Neural cell (in vitro differentiated cells): ENCODE results near the gene SSR4. TPM values are rescaled to one million over a fixed set of nuclear protein-coding genes. Genes with fewer than 3 reads are reported as not detected.

Experiments
- H2AFZ ChIP-seq: fragments of 200-600, 300-800 bp; sonication (generic), shearing (Covaris generic); 2 replicates; pipeline ENCODE4 v1.6.0; 2014; ENCODE audit warnings: low read depth, mild to moderate bottlenecking, antibody characterized with exemption, low read length, moderate library complexity
- H3F3A ChIP-seq: fragments of 200-600 bp; shearing (Covaris generic); 2 replicates; pipeline ENCODE4 v1.6.1; 2016; ENCODE audit warnings: mild to moderate bottlenecking, moderate library complexity, mixed read lengths, antibody characterized with exemption, low read length; ENCODE audit not compliant: insufficient read depth, poor library complexity, severe bottlenecking
- H3K27ac ChIP-seq: fragments of 200-600, 300-800 bp; sonication (generic), shearing (Covaris generic); 2 replicates; pipeline ENCODE4 v1.5.1; 2014; ENCODE audit warnings: mild to moderate bottlenecking, low read length, moderate library complexity
- H3K27me3 ChIP-seq: fragments of 300-800, 200-600 bp; sonication (generic), shearing (Covaris generic); 2 replicates; pipeline ENCODE4 v1.6.0; 2014; ENCODE audit warnings: mild to moderate bottlenecking, low read depth, low read length, moderate library complexity; ENCODE audit not compliant: insufficient read depth
- H3K36me3 ChIP-seq: fragments of 300-800, 200-600 bp; sonication (generic), shearing (Covaris generic); 2 replicates; pipeline ENCODE4 v1.5.1; 2014; ENCODE audit warnings: mild to moderate bottlenecking, antibody characterized with exemption, low read length, moderate library complexity; ENCODE audit not compliant: insufficient read depth
- H3K4me2 ChIP-seq: fragments of 300-800, 200-600 bp; sonication (generic), shearing (Covaris generic); 2 replicates; pipeline ENCODE4 v1.6.0; 2014; ENCODE audit warnings: mild to moderate bottlenecking, low read length
- H3K4me3 ChIP-seq: fragments of 300-800, 200-600 bp; sonication (generic), shearing (Covaris generic); 2 replicates; pipeline ENCODE4 v1.5.1; 2014; ENCODE audit warnings: mild to moderate bottlenecking, low read length, moderate library complexity
- H3K79me2 ChIP-seq: fragments of 200-600 bp; shearing (Covaris generic); replicated peaks from 2 replicates; pipeline ENCODE4 v1.6.0; 2014; ENCODE audit warnings: mild to moderate bottlenecking, low read length, moderate library complexity; ENCODE audit not compliant: insufficient read depth
- H3K9ac ChIP-seq: fragments of 300-800, 200-600 bp; sonication (generic), shearing (Covaris generic); 2 replicates; pipeline ENCODE4 v1.6.1; 2016; ENCODE audit warnings: mild to moderate bottlenecking, low read length, mixed read lengths
- H3K9me2 ChIP-seq: fragments of 200-600 bp; shearing (Covaris generic); 2 replicates; pipeline ENCODE4 v1.6.1; 2016; ENCODE audit warnings: mild to moderate bottlenecking, low read length, mixed read lengths; ENCODE audit not compliant: insufficient read depth
- H3K9me3 ChIP-seq: fragments of 200-600, 300-800 bp; sonication (generic), shearing (Covaris generic); 2 replicates; pipeline ENCODE4 v1.6.1; 2016; ENCODE audit warnings: mild to moderate bottlenecking, mixed run types, low read length, moderate library complexity, mixed read lengths
- H4K20me1 ChIP-seq: fragments of 200-600 bp; shearing (Covaris generic); 2 replicates; pipeline ENCODE4 v1.6.1; 2016; ENCODE audit warnings: mild to moderate bottlenecking, mixed run types; ENCODE audit not compliant: insufficient read depth
- CTCF ChIP-seq: fragments of 450-650 bp; IDR thresholded peaks from 2 replicates; pipeline ENCODE4 v1.5.1; 2014; ENCODE audit warnings: antibody characterized with exemption, mild to moderate bottlenecking, moderate library complexity; ENCODE audit not compliant: poor library complexity, severe bottlenecking
- EP300 ChIP-seq: fragments of 450-650 bp; conservative IDR thresholded peaks from 2 replicates; pipeline ENCODE4 v1.6.1; 2014; ENCODE audit warnings: antibody characterized with exemption, mild to moderate bottlenecking, moderate library complexity; ENCODE audit not compliant: poor library complexity, severe bottlenecking
- EZH2 ChIP-seq: fragments of 200-600, 300-800 bp; shearing (Covaris generic), sonication (generic); IDR thresholded peaks from 2 replicates; pipeline ENCODE4 v1.6.1; 2014; ENCODE audit warnings: antibody characterized with exemption, low read length, borderline replicate concordance, mild to moderate bottlenecking; ENCODE audit not compliant: insufficient read depth, poor library complexity, severe bottlenecking
- MXI1 ChIP-seq: fragments of 450-650 bp; conservative IDR thresholded peaks from 2 replicates; pipeline ENCODE4 v1.6.1; 2014; ENCODE audit warnings: antibody characterized with exemption, mild to moderate bottlenecking; ENCODE audit not compliant: poor library complexity, severe bottlenecking
- POLR2AphosphoS5 ChIP-seq: IDR thresholded peaks from 2 replicates; pipeline ENCODE4 v1.6.1; 2012
- RAD21 ChIP-seq: fragments of 450-650 bp; conservative IDR thresholded peaks from 2 replicates; pipeline ENCODE4 v1.6.1; 2014; ENCODE audit warnings: antibody characterized with exemption, mild to moderate bottlenecking, moderate library complexity
- REST ChIP-seq: IDR thresholded peaks from 2 replicates; pipeline ENCODE4 v1.6.1; 2012; ENCODE audit warnings: borderline replicate concordance
- SMC3 ChIP-seq: fragments of 450-650 bp; conservative IDR thresholded peaks from 2 replicates; pipeline ENCODE4 v1.6.1; 2014; ENCODE audit warnings: antibody characterized with exemption, mild to moderate bottlenecking, moderate library complexity; ENCODE audit not compliant: poor library complexity
- TAF1 ChIP-seq: IDR thresholded peaks from 2 replicates; pipeline ENCODE4 v1.6.1; 2012; ENCODE audit warnings: low read depth
- polyA plus RNA-seq: library from polyadenylated mRNA; depleted of rRNA; stranded (reverse); fragments of >200 nt; gene quantifications from 2 replicates; pipeline ENCODE4 v1.2.3, GENCODE V29; 2014

The SSR4 gene
- polyA plus RNA-seq, 1 donor from 2014 or later = 186 TPM

GRCh38 chrX:153783378-153784013, 11.0 kb upstream of the SSR4 start:
- no peak for TF ChIP-seq CTCF
- no peak for TF ChIP-seq RAD21
- TF ChIP-seq POLR2AphosphoS5 = no peak
- no peak for TF ChIP-seq REST
- TF ChIP-seq EP300 = no peak
- no peak for TF ChIP-seq EZH2
- no peak for TF ChIP-seq MXI1
- no peak for TF ChIP-seq TAF1
- no peak for TF ChIP-seq SMC3
- H3K9me2 ChIP-seq = no peaks in the 10 kb centered on the region
- no peak overlapping the region for H3K9ac ChIP-seq
- no peaks in the 10 kb centered on the region for H3K79me2 ChIP-seq
- no peaks in the 10 kb centered on the region for H3F3A ChIP-seq
- H3K36me3 ChIP-seq = no peaks in the 10 kb centered on the region
- H3K27me3 ChIP-seq = no peaks in the 10 kb centered on the region
- no peak overlapping the region for H2AFZ ChIP-seq
- H3K4me2 ChIP-seq = no peak overlapping the region
- H3K9me3 ChIP-seq = no peaks in the 10 kb centered on the region
- H4K20me1 ChIP-seq = no peaks in the 10 kb centered on the region
- no peak overlapping the region for H3K27ac ChIP-seq
- H3K4me3 ChIP-seq = no peak overlapping the region

GRCh38 chrX:153784325-153784967, 10.0 kb upstream of the SSR4 start:
- TF ChIP-seq EP300 (no peak), TAF1 (no peak), EZH2 (no peak), SMC3 (no peak), CTCF (no peak), POLR2AphosphoS5 (no peak), REST (no peak), RAD21 (no peak), MXI1 (no peak)
- H3K9me3 ChIP-seq = no peaks in the 10 kb centered on the region
- no peak overlapping the region for H3K4me3 ChIP-seq
- no peaks in the 10 kb centered on the region for H3K27me3 ChIP-seq
- H3K36me3 ChIP-seq = no peaks in the 10 kb centered on the region
- H3F3A ChIP-seq = no peaks in the 10 kb centered on the region
- no peak overlapping the region for H3K27ac ChIP-seq
- no peak overlapping the region for H3K9ac ChIP-seq
- H2AFZ ChIP-seq = no peak overlapping the region
- no peaks in the 10 kb centered on the region for H3K79me2 ChIP-seq
- H3K4me2 ChIP-seq = no peak overlapping the region
- H4K20me1 ChIP-seq = no peaks in the 10 kb centered on the region
- H3K9me2 ChIP-seq = no peaks in the 10 kb centered on the region
